Thyroid gland (tissue), 4 donors: ENCODE measurements around the gene CIPC. TPM values are rescaled to one million over a fixed set of nuclear protein-coding genes. Genes with fewer than 3 reads are reported as not detected.

Experiments
- DNase-seq, 2 donors: peaks; one replicate each; pipeline ENCODE4 v3.0.0-alpha.2; 2019
- H3K27ac ChIP-seq, 3 donors: fragments of 200-600 bp; sonication (generic); 1 replicate in 2 of 3; 2 replicates in 1 of 3; pipeline ENCODE4 v1.5.1; 2016 to 2019; ENCODE audit warnings: mild to moderate bottlenecking in 1 of 3, moderate library complexity in 1 of 3
- H3K27me3 ChIP-seq: fragments of 200-600 bp; sonication (generic); one replicate; pipeline ENCODE4 v1.5.1; 2019
- H3K36me3 ChIP-seq, 2 donors: fragments of 200-600 bp; sonication (generic); one replicate each; pipeline ENCODE4 v1.5.1; 2016 to 2019
- H3K4me1 ChIP-seq, 2 donors: fragments of 200-600 bp; sonication (generic); one replicate each; pipeline ENCODE4 v1.5.1; 2017 to 2019
- H3K4me3 ChIP-seq, 3 donors: fragments of 200-600 bp; sonication (generic); replicated peaks in 1 of 3; 1 replicate in 2 of 3; 2 replicates in 1 of 3; pipeline ENCODE4 v1.5.1; 2016; ENCODE audit warnings: mild to moderate bottlenecking in 1 of 3
- H3K9me3 ChIP-seq: fragments of 200-600 bp; sonication (generic); one replicate; pipeline ENCODE4 v1.5.1; 2017
- CTCF ChIP-seq, 6 experiments: fragments of 200-600 bp in 3 of 6; fragments of 450-650 bp in 3 of 6; sonication (generic) in 3 of 6; IDR thresholded peaks; one replicate each; pipeline ENCODE4 v1.5.1; 2016 to 2019; ENCODE audit warnings: antibody characterized with exemption in 6 of 6, mild to moderate bottlenecking in 2 of 6, inconsistent platforms in 1 of 6, moderate library complexity in 1 of 6
- POLR2A ChIP-seq, 2 donors: fragments of 450-650 bp; IDR thresholded peaks; one replicate each; pipeline ENCODE4 v1.6.1; 2017; ENCODE audit warnings: antibody characterized with exemption in 2 of 2, mild to moderate bottlenecking in 2 of 2, moderate library complexity in 1 of 2
- WGBS, 2 donors: methylation state at CpG; one replicate each; pipeline ENCODE4 v1.1.5; 2017; 5-methylcytosine and 5-hydroxymethylcytosine counted together
- intact Hi-C: fragments of 100-400 bp; cut with DNase I; formaldehyde crosslinking; loops from one replicate; pipeline ENCODE4 v1.15.1; 2023
- total RNA-seq, 4 donors: library from RNA; depleted of rRNA; stranded (reverse); fragments of >200 nt; gene quantifications; one replicate each; pipeline ENCODE4 v1.2.3, GENCODE V29; 2016

CIPC gene
- total RNA-seq, 4 donors from 2014 or later = 37.6 to 59.5 (median 44.6) TPM

GRCh38 chr14:77055306-77055705 is 42.8 kb upstream of the CIPC start:
- Histone ChIP-seq H3K27me3 (no peaks in the 10 kb centered on the region), H3K9me3 (no peaks in the 10 kb centered on the region), H3K27ac (no peak overlapping the region), H3K36me3 (no peaks in the 10 kb centered on the region), H3K4me1 (peaks cover 4 to 18% of the 10 kb centered on the region in 2 donors), H3K4me3 (no peak overlapping the region)
- no peak for DNase-seq
- WGBS, 2 donors = 74 to 85% methylated on average over 5 of the region's 5 CpGs
- intact Hi-C loops = no loop called here
- TF ChIP-seq CTCF (IDR thresholded peaks at IDR 0.05) (no peak), POLR2A (IDR thresholded peaks at IDR 0.05) (no peak)

GRCh38 chr14:77055981-77056380 is 42.1 kb upstream of the CIPC start:
- intact Hi-C loops = no loop called here
- 87 to 89% methylated on average over 3 of the region's 3 CpGs for WGBS, 2 donors
- no peaks in the 10 kb centered on the region for H3K36me3 ChIP-seq
- no peak for TF ChIP-seq CTCF (IDR thresholded peaks at IDR 0.05)
- TF ChIP-seq POLR2A (IDR thresholded peaks at IDR 0.05) = no peak
- no peak for DNase-seq
- no peak overlapping the region for H3K4me3 ChIP-seq
- peaks cover 3 to 17% of the 10 kb centered on the region in 2 donors for H3K4me1 ChIP-seq
- no peak overlapping the region for H3K27ac ChIP-seq
- no peaks in the 10 kb centered on the region for H3K27me3 ChIP-seq
- H3K9me3 ChIP-seq = no peaks in the 10 kb centered on the region

- TF ChIP-seq CTCF (IDR thresholded peaks at IDR 0.05) (no peak), POLR2A (IDR thresholded peaks at IDR 0.05) (no peak)
- Histone ChIP-seq H3K27me3 (no peaks in the 10 kb centered on the region), H3K36me3 (no peaks in the 10 kb centered on the region), H3K27ac (no peak overlapping the region), H3K4me3 (no peak overlapping the region), H3K4me1 (peaks cover 0 to 2% of the 10 kb centered on the region in 2 donors), H3K9me3 (no peaks in the 10 kb centered on the region)
- 92 to 95% methylated on average over 9 of the region's 9 CpGs for WGBS, 2 donors
- intact Hi-C loops = no loop called here
- no peak for DNase-seq
Observed at GRCh38 chr14:77058117-77058516, 39.9 kb upstream of the CIPC start.

- no peak overlapping the region for H3K27ac ChIP-seq
- H3K27me3 ChIP-seq = no peaks in the 10 kb centered on the region
- WGBS, 2 donors = 86 to 90% methylated on average over 9 of the region's 9 CpGs
- intact Hi-C loops = no loop called here
- no peaks in the 10 kb centered on the region for H3K36me3 ChIP-seq
- no peak for DNase-seq
- TF ChIP-seq CTCF (IDR thresholded peaks at IDR 0.05) = no peak
- TF ChIP-seq POLR2A (IDR thresholded peaks at IDR 0.05) = no peak
- no peak overlapping the region for H3K4me3 ChIP-seq
- no peaks in the 10 kb centered on the region for H3K4me1 ChIP-seq
- no peaks in the 10 kb centered on the region for H3K9me3 ChIP-seq
Observed at GRCh38 chr14:77058785-77059184, 39.3 kb upstream of the CIPC start.

GRCh38 chr14:77059276-77059915 is 38.7 kb upstream of the CIPC start:
- Histone ChIP-seq H3K9me3 (no peaks in the 10 kb centered on the region), H3K27ac (no peak overlapping the region), H3K36me3 (no peaks in the 10 kb centered on the region), H3K27me3 (no peaks in the 10 kb centered on the region), H3K4me3 (no peak overlapping the region), H3K4me1 (no peaks in the 10 kb centered on the region)
- DNase-seq = no peak
- intact Hi-C loops = no loop called here
- WGBS, 2 donors = 62 to 79% methylated on average over 8 to 11 of the region's 12 CpGs
- no peak for TF ChIP-seq POLR2A (IDR thresholded peaks at IDR 0.05)
- TF ChIP-seq CTCF (IDR thresholded peaks at IDR 0.05) = no peak
